Stimulated activated naive B cell treated with anti-CD40 and anti-IgM and Interleukin-4, amounts not matched to agents 10 μg/mL and 1 μg/mL and 100 μg/mL, for 72 hours (primary cell): Measurements from ENCODE around the gene FAM163B.

ENCODE experiments used
- ATAC-seq, 2 donors: fragments of 150-1000 bp; cut with Tn5 transposase; replicated peaks; 2 replicates each; pipeline ENCODE4 v1.10.0; 2021; ENCODE audit warnings: moderate library complexity in 1 of 2
- DNase-seq: peaks from one replicate; pipeline ENCODE4 v3.0.0; 2021
- H3K27ac Mint-ChIP-seq: one replicate; pipeline ENCODE4 v1.8.0; 2022; ENCODE audit warnings: mild to moderate bottlenecking, mixed read lengths
- H3K27me3 Mint-ChIP-seq, 2 donors: one replicate each; pipeline ENCODE4 v1.8.0; 2022; ENCODE audit warnings: mixed read lengths in 2 of 2
- H3K36me3 Mint-ChIP-seq, 2 donors: one replicate each; pipeline ENCODE4 v1.8.0; 2022; ENCODE audit warnings: mixed read lengths in 2 of 2, mild to moderate bottlenecking in 1 of 2
- H3K4me1 Mint-ChIP-seq, 2 donors: one replicate each; pipeline ENCODE4 v1.8.0; 2022; ENCODE audit warnings: mixed read lengths in 2 of 2, mild to moderate bottlenecking in 1 of 2
- H3K4me3 Mint-ChIP-seq, 2 donors: one replicate each; pipeline ENCODE4 v1.8.0; 2022; ENCODE audit warnings: mild to moderate bottlenecking in 2 of 2, mixed read lengths in 2 of 2, moderate library complexity in 1 of 2
- H3K9me3 Mint-ChIP-seq, 2 donors: one replicate each; pipeline ENCODE4 v1.8.0; 2022; ENCODE audit warnings: mixed read lengths in 2 of 2, mild to moderate bottlenecking in 1 of 2

Gene FAM163B

GRCh38 chr9:133561976-133562554, 47.1 kb downstream of the FAM163B start:
- Mint-ChIP-seq H3K27me3 (peaks cover 15 to 30% of the 10 kb centered on the region in 2 donors), H3K9me3 (peaks cover 0 to 3% of the 10 kb centered on the region in 2 donors), H3K4me3 (no peak overlapping the region), H3K27ac (no peak overlapping the region), H3K4me1 (peaks cover 30 to 35% of the 10 kb centered on the region in 2 donors), H3K36me3 (peaks cover 0 to 6% of the 10 kb centered on the region in 2 donors)
- ATAC-seq (no peak), DNase-seq (no peak)

- peaks cover 18 to 28% of the 10 kb centered on the region in 2 donors for H3K27me3 Mint-ChIP-seq
- no peak overlapping the region for H3K4me3 Mint-ChIP-seq
- no peak for DNase-seq
- H3K9me3 Mint-ChIP-seq: peaks cover 0 to 3% of the 10 kb centered on the region in 2 donors
- no peak for ATAC-seq
- H3K4me1 Mint-ChIP-seq: peaks cover 33 to 47% of the 10 kb centered on the region in 2 donors
- peaks cover 0 to 9% of the 10 kb centered on the region in 2 donors for H3K36me3 Mint-ChIP-seq
- H3K27ac Mint-ChIP-seq: no peak overlapping the region
Observed at GRCh38 chr9:133560944-133561343, 48.2 kb downstream of the FAM163B start.

DNA sequence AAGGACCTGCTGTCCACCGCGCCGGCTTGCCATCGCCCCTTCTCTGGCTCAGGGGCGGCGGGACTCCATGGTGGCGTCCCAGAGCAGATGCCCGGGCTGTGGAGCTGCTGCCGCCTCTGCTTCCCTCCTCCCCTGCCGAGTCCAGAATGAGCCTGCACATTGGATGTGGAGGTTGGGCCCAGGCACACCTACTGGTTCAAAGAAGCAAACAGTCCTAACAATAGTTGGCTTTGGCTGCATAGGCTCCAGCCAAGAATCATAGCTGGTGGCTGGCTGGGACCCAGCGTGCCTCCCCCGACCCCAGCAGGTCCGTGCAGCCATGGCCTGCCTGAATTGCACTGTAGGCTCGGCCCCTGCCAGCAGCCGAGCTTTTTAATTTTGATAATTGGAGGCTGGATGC, 48.9 kb downstream of the FAM163B start:
- no peak overlapping the region for H3K4me3 Mint-ChIP-seq
- H3K4me1 Mint-ChIP-seq: peaks cover 33 to 47% of the 10 kb centered on the region in 2 donors
- DNase-seq (no peak), ATAC-seq (no peak)
- H3K27ac Mint-ChIP-seq: no peak overlapping the region
- H3K36me3 Mint-ChIP-seq: peaks cover 1 to 9% of the 10 kb centered on the region in 2 donors
- peaks cover 15 to 30% of the 10 kb centered on the region in 2 donors for H3K27me3 Mint-ChIP-seq
- peaks cover 0 to 3% of the 10 kb centered on the region in 2 donors for H3K9me3 Mint-ChIP-seq

GRCh38 chr9:133558191-133559126, 50.7 kb downstream of the FAM163B start:
- peaks cover 0 to 3% of the 10 kb centered on the region in 2 donors for H3K9me3 Mint-ChIP-seq
- peaks cover 1 to 9% of the 10 kb centered on the region in 2 donors for H3K36me3 Mint-ChIP-seq
- peak overlapping the region; percentile 96 for H3K27ac Mint-ChIP-seq
- H3K27me3 Mint-ChIP-seq: peaks cover 12 to 30% of the 10 kb centered on the region in 2 donors
- H3K4me1 Mint-ChIP-seq: peaks cover 32 to 45% of the 10 kb centered on the region in 2 donors
- peak overlapping the region; percentile 74 to 81 for H3K4me3 Mint-ChIP-seq
- ATAC-seq (peak; percentile 81 to 85), DNase-seq (peak; percentile 80)

- H3K27ac Mint-ChIP-seq: peak overlapping the region; percentile 96
- peaks cover 28 to 39% of the 10 kb centered on the region in 2 donors for H3K4me1 Mint-ChIP-seq
- DNase-seq: no peak
- peaks cover 1 to 9% of the 10 kb centered on the region in 2 donors for H3K36me3 Mint-ChIP-seq
- peaks cover 0 to 3% of the 10 kb centered on the region in 2 donors for H3K9me3 Mint-ChIP-seq
- peaks cover 8 to 25% of the 10 kb centered on the region in 2 donors for H3K27me3 Mint-ChIP-seq
- ATAC-seq: no peak
- H3K4me3 Mint-ChIP-seq: peak overlapping the region; percentile 74 to 81
Observed at GRCh38 chr9:133557581-133557980, 51.6 kb downstream of the FAM163B start.

GRCh38 chr9:133556354-133556753, 52.8 kb downstream of the FAM163B start:
- no peak for DNase-seq
- no peak overlapping the region for H3K4me3 Mint-ChIP-seq
- peaks cover 0 to 3% of the 10 kb centered on the region in 2 donors for H3K9me3 Mint-ChIP-seq
- no peak for ATAC-seq
- peaks cover 26 to 39% of the 10 kb centered on the region in 2 donors for H3K4me1 Mint-ChIP-seq
- H3K36me3 Mint-ChIP-seq: peaks cover 1 to 9% of the 10 kb centered on the region in 2 donors
- peak overlapping the region; percentile 67 for H3K27ac Mint-ChIP-seq
- peaks cover 8 to 25% of the 10 kb centered on the region in 2 donors for H3K27me3 Mint-ChIP-seq

DNA sequence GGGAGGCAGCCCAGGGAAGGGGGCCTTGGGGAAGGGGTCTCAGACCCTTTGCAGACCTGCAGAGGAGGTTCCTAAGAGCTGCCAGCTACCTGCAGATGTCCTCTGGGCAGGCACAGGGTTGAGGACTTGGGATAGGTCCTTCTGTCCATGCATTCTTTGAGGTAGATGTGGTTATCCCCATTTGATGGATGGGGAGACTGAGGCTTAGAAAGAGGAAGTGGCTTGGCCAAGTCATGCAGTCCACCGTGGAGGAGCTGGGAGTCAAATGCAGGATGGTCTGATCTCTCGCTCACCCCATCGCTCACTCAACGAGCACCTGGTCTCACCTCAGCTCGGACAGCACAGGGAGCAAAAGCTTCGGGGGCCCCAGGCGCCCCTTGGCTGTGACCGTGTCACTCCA, 54.5 kb downstream of the FAM163B start:
- peaks cover 1 to 6% of the 10 kb centered on the region in 2 donors for H3K36me3 Mint-ChIP-seq
- no peak overlapping the region for H3K4me3 Mint-ChIP-seq
- DNase-seq (no peak), ATAC-seq (no peak)
- no peak overlapping the region for H3K27ac Mint-ChIP-seq
- peaks cover 0 to 1% of the 10 kb centered on the region in 2 donors for H3K9me3 Mint-ChIP-seq
- peaks cover 13 to 29% of the 10 kb centered on the region in 2 donors for H3K27me3 Mint-ChIP-seq
- H3K4me1 Mint-ChIP-seq: peaks cover 23 to 36% of the 10 kb centered on the region in 2 donors

DNA sequence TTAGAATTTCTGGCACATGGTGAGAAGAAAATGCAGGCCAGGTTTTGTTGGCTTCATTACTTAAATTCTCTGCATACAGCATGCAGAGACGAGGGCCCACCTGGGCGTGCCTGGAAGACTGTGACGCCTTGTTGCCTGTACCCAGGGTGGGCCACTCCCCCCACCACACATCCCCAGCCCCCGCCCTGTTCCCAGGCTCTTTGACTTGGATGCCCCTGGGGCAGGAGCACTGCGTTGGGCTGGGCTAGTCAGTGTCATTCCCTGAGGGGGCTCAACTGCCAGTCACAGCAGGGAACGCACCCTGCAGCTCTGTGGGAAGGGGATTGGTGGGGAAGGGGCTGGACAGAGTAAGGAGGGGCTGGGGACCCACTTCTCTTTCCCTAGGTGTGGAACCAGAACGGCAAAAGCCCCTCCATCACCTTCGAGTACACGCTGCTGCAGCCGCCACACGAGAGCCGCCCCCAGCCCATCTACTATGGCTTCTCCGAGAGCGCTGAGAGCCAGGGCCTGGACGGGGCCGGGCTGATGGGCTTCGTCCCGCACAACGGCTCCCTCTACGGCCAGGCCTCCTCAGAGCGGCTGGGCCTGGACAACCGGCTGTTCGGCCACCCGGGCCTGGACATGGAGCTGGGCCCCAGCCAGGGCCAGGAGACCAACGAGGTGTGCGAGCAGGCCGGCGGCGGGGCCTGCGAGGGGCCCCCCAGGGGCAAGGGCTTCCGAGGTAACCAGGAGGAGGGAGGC, 55.0 kb downstream of the FAM163B start:
- no peak overlapping the region for H3K27ac Mint-ChIP-seq
- peaks cover 11 to 27% of the 10 kb centered on the region in 2 donors for H3K27me3 Mint-ChIP-seq
- peaks cover 1 to 3% of the 10 kb centered on the region in 2 donors for H3K36me3 Mint-ChIP-seq
- peaks cover 21 to 32% of the 10 kb centered on the region in 2 donors for H3K4me1 Mint-ChIP-seq
- ATAC-seq (no peak), DNase-seq (no peak)
- no peak overlapping the region for H3K4me3 Mint-ChIP-seq
- H3K9me3 Mint-ChIP-seq: no peaks in the 10 kb centered on the region

DNA sequence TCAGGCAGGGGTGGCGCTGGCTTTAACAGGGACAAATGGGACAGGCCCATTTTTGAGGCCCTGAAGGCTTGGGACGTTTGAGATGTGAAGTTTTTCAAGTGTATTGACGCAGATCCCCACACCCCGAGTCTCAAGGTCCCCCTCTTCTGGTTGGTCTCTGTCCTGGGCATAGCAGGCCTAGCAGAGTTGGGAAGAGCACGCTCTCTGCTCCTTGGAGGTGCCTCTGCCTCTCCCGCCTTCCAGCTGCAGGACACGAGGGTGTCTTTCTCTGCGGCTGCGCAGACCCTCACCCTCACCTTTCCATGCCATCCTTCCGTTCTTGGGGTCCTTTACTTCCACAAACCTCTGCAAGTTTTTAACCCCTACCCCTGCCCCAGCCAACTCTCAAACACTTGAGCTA, 56.1 kb downstream of the FAM163B start:
- H3K4me3 Mint-ChIP-seq: no peak overlapping the region
- peaks cover 12 to 22% of the 10 kb centered on the region in 2 donors for H3K4me1 Mint-ChIP-seq
- peaks cover 11 to 31% of the 10 kb centered on the region in 2 donors for H3K27me3 Mint-ChIP-seq
- H3K36me3 Mint-ChIP-seq: peaks cover 1 to 3% of the 10 kb centered on the region in 2 donors
- no peak for DNase-seq
- no peak for ATAC-seq
- H3K27ac Mint-ChIP-seq: no peak overlapping the region
- no peaks in the 10 kb centered on the region for H3K9me3 Mint-ChIP-seq

GRCh38 chr9:133552236-133552635, 57.0 kb downstream of the FAM163B start:
- H3K27ac Mint-ChIP-seq: no peak overlapping the region
- peaks cover 14 to 33% of the 10 kb centered on the region in 2 donors for H3K27me3 Mint-ChIP-seq
- H3K4me1 Mint-ChIP-seq: peaks cover 6 to 13% of the 10 kb centered on the region in 2 donors
- H3K9me3 Mint-ChIP-seq: no peaks in the 10 kb centered on the region
- no peak overlapping the region for H3K4me3 Mint-ChIP-seq
- H3K36me3 Mint-ChIP-seq: peaks cover 1 to 7% of the 10 kb centered on the region in 2 donors
- ATAC-seq: no peak
- no peak for DNase-seq

- no peak for DNase-seq
- Mint-ChIP-seq H3K36me3 (peaks cover 1 to 8% of the 10 kb centered on the region in 2 donors), H3K9me3 (no peaks in the 10 kb centered on the region), H3K27ac (no peak overlapping the region), H3K4me3 (no peak overlapping the region), H3K4me1 (peaks cover 5 to 6% of the 10 kb centered on the region in 2 donors), H3K27me3 (peaks cover 16 to 34% of the 10 kb centered on the region in 2 donors)
- no peak for ATAC-seq
Observed at GRCh38 chr9:133551446-133551845, 57.7 kb downstream of the FAM163B start.

DNA sequence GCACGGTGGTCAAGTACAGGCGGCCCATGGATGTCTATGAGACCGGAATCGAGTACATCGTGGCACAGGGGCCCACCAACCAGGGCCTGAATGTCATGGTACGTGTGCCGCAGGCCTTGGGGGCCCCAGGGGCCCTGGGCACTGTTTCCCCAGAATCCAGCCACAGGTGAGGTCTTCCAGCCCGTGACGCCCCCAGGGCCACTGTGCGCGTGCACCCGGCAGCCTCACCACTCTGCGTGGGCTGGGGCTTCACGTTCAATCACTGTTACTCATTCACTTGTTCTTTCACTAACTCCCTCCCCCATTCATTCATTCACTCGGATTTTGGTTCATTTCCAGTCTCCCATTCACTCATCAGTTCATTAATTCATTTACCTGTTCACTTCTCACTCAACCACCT, 62.1 kb downstream of the FAM163B start:
- H3K4me3 Mint-ChIP-seq: no peak overlapping the region
- no peak overlapping the region for H3K27ac Mint-ChIP-seq
- DNase-seq (no peak), ATAC-seq (no peak)
- peaks cover 0 to 2% of the 10 kb centered on the region in 2 donors for H3K4me1 Mint-ChIP-seq
- H3K9me3 Mint-ChIP-seq: no peaks in the 10 kb centered on the region
- H3K27me3 Mint-ChIP-seq: peaks cover 12 to 21% of the 10 kb centered on the region in 2 donors
- H3K36me3 Mint-ChIP-seq: peaks cover 0 to 5% of the 10 kb centered on the region in 2 donors

- peaks cover 0 to 4% of the 10 kb centered on the region in 2 donors for H3K4me1 Mint-ChIP-seq
- ATAC-seq (no peak), DNase-seq (no peak)
- H3K4me3 Mint-ChIP-seq: no peak overlapping the region
- H3K27me3 Mint-ChIP-seq: peaks cover 12 to 21% of the 10 kb centered on the region in 2 donors
- H3K9me3 Mint-ChIP-seq: no peaks in the 10 kb centered on the region
- peaks cover 0 to 5% of the 10 kb centered on the region in 2 donors for H3K36me3 Mint-ChIP-seq
- no peak overlapping the region for H3K27ac Mint-ChIP-seq
Observed at GRCh38 chr9:133546287-133546680, 62.9 kb downstream of the FAM163B start.
